Measurements from ENCODE around the gene RHOA.

DNA sequence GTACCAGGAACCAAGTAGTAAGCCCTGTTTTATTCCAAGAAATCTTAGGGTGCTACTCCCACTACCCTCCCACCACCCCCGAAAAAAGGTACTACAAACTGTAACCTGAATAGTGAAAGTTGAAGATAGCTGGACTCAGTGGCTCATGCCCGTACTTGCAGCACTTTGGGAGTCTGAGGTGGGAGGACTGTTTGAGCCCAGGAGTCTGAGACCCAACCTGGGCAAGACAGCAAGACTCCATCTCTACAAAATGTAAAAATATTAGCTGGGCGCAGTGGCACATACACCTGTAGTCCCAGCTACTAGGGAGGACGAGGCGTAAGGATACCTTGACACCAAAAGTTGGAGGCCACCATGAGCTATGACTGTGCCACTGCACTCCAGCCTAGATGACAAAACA lies 7.9 kb downstream of the RHOA start:
- TF ChIP-seq POLR2A (IDR thresholded peaks at IDR 0.05): no peak
- TF ChIP-seq, protein P1, sequence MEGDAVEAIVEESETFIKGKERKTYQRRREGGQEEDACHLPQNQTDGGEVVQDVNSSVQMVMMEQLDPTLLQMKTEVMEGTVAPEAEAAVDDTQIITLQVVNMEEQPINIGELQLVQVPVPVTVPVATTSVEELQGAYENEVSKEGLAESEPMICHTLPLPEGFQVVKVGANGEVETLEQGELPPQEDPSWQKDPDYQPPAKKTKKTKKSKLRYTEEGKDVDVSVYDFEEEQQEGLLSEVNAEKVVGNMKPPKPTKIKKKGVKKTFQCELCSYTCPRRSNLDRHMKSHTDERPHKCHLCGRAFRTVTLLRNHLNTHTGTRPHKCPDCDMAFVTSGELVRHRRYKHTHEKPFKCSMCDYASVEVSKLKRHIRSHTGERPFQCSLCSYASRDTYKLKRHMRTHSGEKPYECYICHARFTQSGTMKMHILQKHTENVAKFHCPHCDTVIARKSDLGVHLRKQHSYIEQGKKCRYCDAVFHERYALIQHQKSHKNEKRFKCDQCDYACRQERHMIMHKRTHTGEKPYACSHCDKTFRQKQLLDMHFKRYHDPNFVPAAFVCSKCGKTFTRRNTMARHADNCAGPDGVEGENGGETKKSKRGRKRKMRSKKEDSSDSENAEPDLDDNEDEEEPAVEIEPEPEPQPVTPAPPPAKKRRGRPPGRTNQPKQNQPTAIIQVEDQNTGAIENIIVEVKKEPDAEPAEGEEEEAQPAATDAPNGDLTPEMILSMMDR (IDR thresholded peaks at IDR 0.05): no peak

Measured in right lobe of liver (tissue), 4 donors.